B cell (primary cell): ENCODE data around the gene AGAP1. TPM values are rescaled to one million over a fixed set of nuclear protein-coding genes. Genes with fewer than 3 reads are reported as not detected.

ENCODE experiments used
- ATAC-seq: fragments of 200-7000 bp; cut with Tn5 transposase; one replicate; pipeline ENCODE4 v1.10.0; 2021; ENCODE audit warnings: low read depth, mild to moderate bottlenecking, moderate number of reproducible peaks, moderate library complexity
- CTCF ChIA-PET: fragments of 350-600 bp; sonication (Branson Sonifier 250); formaldehyde crosslinking; loops from one replicate; lab custom pipeline; 2021; ENCODE audit warnings: antibody characterized with exemption, inconsistent platforms; lab: Charles Lee
- POLR2A ChIA-PET: fragments of 350-600 bp; sonication (Branson Sonifier 250); formaldehyde crosslinking; loops from one replicate; lab custom pipeline; 2021; ENCODE audit warnings: antibody characterized with exemption; lab: Charles Lee
- DNase-seq: peaks from one replicate; pipeline ENCODE4 v3.0.0; 2013
- H2AFZ ChIP-seq: 2 replicates; pipeline ENCODE4 v1.6.1; 2012; ENCODE audit warnings: mild to moderate bottlenecking, low read depth, low read length; ENCODE audit not compliant: insufficient read depth, poor library complexity, severe bottlenecking
- H3K27ac ChIP-seq, 2 donors: 1 replicate in 1 of 2; 2 replicates in 1 of 2; pipeline ENCODE4 v1.5.1; 2012 to 2013; ENCODE audit warnings: low read length in 2 of 2, mild to moderate bottlenecking in 2 of 2, moderate library complexity in 1 of 2
- H3K27me3 ChIP-seq, 4 experiments: fragments of 200-600 bp in 1 of 4; sonication (generic) in 1 of 4; replicated peaks in 1 of 4; 1 replicate in 2 of 4; 2 replicates in 2 of 4; pipeline versions ENCODE4 v1.6.1 to v1.7.0; 2013 to 2016; ENCODE audit warnings: low read length in 3 of 4, mild to moderate bottlenecking in 2 of 4, mixed read lengths in 1 of 4, moderate library complexity in 1 of 4; ENCODE audit not compliant: insufficient read depth in 4 of 4, control insufficient read depth in 3 of 4; ENCODE audit errors: control extremely low read depth in 1 of 4
- H3K36me3 ChIP-seq, 2 experiments: replicated peaks in 1 of 2; 1 replicate in 1 of 2; 2 replicates in 1 of 2; pipeline versions ENCODE4 v1.6.1 to v1.7.1; 2013; ENCODE audit warnings: low read length in 1 of 2; ENCODE audit not compliant: insufficient read depth in 2 of 2, control insufficient read depth in 1 of 2; ENCODE audit errors: control extremely low read depth in 1 of 2, extremely low read depth in 1 of 2
- H3K4me1 ChIP-seq, 2 donors: fragments of 200-600 bp in 1 of 2; sonication (generic) in 1 of 2; 1 replicate in 1 of 2; 2 replicates in 1 of 2; pipeline versions ENCODE4 v1.5.1 to v1.6.1; 2013 to 2017; ENCODE audit warnings: low read length in 2 of 2; ENCODE audit not compliant: control insufficient read depth in 2 of 2, insufficient read depth in 2 of 2
- H3K4me2 ChIP-seq: replicated peaks from 2 replicates; pipeline ENCODE3; 2012; ENCODE audit warnings: mild to moderate bottlenecking, low read depth, low read length; ENCODE audit not compliant: poor library complexity, severe bottlenecking
- H3K4me3 ChIP-seq, 5 experiments: fragments of 200-600 bp in 1 of 5; sonication (generic) in 1 of 5; 1 replicate in 3 of 5; 2 replicates in 2 of 5; pipeline versions ENCODE4 v1.5.1 to v1.7.0; 2011 to 2016; ENCODE audit warnings: low read length in 4 of 5, mild to moderate bottlenecking in 4 of 5, low read depth in 2 of 5, control low read depth in 1 of 5, moderate library complexity in 1 of 5; ENCODE audit not compliant: insufficient read depth in 1 of 5; ENCODE audit errors: control extremely low read depth in 1 of 5, extremely low read depth in 1 of 5
- H3K79me2 ChIP-seq: fragments of 200-600 bp; sonication (generic); one replicate; pipeline ENCODE4 v1.6.0; 2016; ENCODE audit warnings: low read length; ENCODE audit not compliant: control insufficient read depth, insufficient read depth
- H3K9ac ChIP-seq: fragments of 200-600 bp; sonication (generic); 2 replicates; pipeline ENCODE4 v1.6.1; 2017; ENCODE audit warnings: mild to moderate bottlenecking, low read length, moderate library complexity
- H3K9me3 ChIP-seq, 3 donors: one replicate each; pipeline versions ENCODE4 v1.6.1 to v1.7.1; 2013; ENCODE audit warnings: low read length in 2 of 3; ENCODE audit not compliant: control insufficient read depth in 2 of 3, insufficient read depth in 1 of 3; ENCODE audit errors: control extremely low read depth in 1 of 3
- H4K20me1 ChIP-seq: 2 replicates; pipeline ENCODE4 v1.6.0; 2012; ENCODE audit warnings: mild to moderate bottlenecking, low read length; ENCODE audit not compliant: insufficient read depth, control insufficient read depth, poor library complexity, severe bottlenecking
- H3K27ac Mint-ChIP-seq: one replicate; pipeline ENCODE4 v1.8.0; 2021; ENCODE audit warnings: mixed read lengths
- H3K27me3 Mint-ChIP-seq: one replicate; pipeline ENCODE4 v1.8.0; 2021; ENCODE audit warnings: mixed read lengths
- H3K4me1 Mint-ChIP-seq: one replicate; pipeline ENCODE4 v1.8.0; 2021; ENCODE audit warnings: mixed read lengths
- H3K4me3 Mint-ChIP-seq: one replicate; pipeline ENCODE4 v1.8.0; 2021; ENCODE audit warnings: mixed read lengths
- H3K9me3 Mint-ChIP-seq: one replicate; pipeline ENCODE4 v1.8.0; 2022; ENCODE audit warnings: mixed read lengths; ENCODE audit not compliant: insufficient read depth
- EZH2 ChIP-seq: IDR thresholded peaks from 2 replicates; pipeline ENCODE4 v1.6.1; 2012; ENCODE audit warnings: borderline replicate concordance, low read depth, mild to moderate bottlenecking, moderate library complexity, low read length; ENCODE audit not compliant: insufficient read depth, poor library complexity, severe bottlenecking
- WGBS: methylation state at CpG from one replicate; pipeline ENCODE4 v1.1.5; 2013; ENCODE audit warnings: missing lambda C conversion rate; ENCODE audit not compliant: insufficient coverage; 5-methylcytosine and 5-hydroxymethylcytosine counted together
- intact Hi-C: fragments of 100-400 bp; cut with micrococcal nuclease; formaldehyde crosslinking; loops from one replicate; pipeline ENCODE4 v1.10.0; 2022
- polyA plus RNA-seq: library from polyadenylated mRNA; depleted of rRNA; stranded (reverse); fragments of >200 nt; gene quantifications from 2 replicates; pipeline ENCODE4 v1.2.3, GENCODE V29; 2012
- total RNA-seq, 2 donors: library from RNA; stranded (reverse); fragments of 120-200 nt in 1 of 2; gene quantifications; 1 replicate in 1 of 2; 2 replicates in 1 of 2; pipeline versions ENCODE4 v1.2.3 to v1.2.4, GENCODE V29; 2013 to 2022
- TF ChIP-seq, protein P1 (sequence below): fragments of 200-600 bp; IDR thresholded peaks from one replicate; pipeline ENCODE4 v1.8.0; 2022; ENCODE audit warnings: antibody characterized with exemption, mild to moderate bottlenecking

AGAP1 gene
- total and polyA plus RNA-seq, 2 donors (not counting 1 experiment from before 2014, with no cell fraction given) = 0.01 TPM; not detected in 1

DNA sequence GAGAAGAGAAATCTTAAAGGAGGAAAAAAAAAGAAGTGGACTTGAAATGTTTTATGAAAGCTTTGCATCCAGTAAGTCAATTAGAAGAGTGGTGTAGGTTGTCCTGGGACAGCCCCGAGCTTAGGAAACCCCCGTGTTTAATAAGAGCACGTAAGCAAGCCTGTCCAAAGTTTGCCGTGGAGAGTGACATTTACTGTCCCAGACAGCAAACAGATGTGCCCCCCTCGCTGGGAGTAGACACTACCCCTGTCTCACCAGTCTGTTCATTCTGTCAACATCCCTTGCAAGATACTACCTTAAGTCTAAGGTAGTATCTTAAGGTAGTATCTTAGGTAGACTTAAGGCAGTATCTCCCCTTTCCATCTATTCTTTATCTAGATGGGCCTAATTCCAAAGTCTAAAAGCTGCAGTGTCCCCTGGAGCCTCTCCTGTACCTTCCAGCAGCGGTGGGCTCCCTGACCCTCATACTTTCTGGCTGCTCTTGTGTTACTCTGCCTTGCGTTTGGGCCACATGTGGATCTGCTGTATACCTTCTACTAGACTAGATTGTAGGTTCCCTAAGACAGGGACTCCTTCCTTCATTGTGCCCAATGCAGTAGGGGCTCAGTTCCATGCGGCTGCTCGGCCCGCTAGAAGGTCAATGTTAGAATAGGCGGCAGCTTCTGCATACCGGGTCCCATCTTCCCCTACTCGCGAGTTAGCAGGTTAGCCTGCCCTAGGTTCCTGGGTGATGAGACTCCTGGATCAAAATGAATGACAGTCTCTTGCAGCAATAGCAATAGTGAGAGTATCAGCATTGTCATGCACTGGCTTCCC, 430.2 kb downstream of the AGAP1 start:
- Histone ChIP-seq H3K9ac (no peak overlapping the region), H3K27ac (no peak overlapping the region), H4K20me1 (no peaks in the 10 kb centered on the region), H2AFZ (no peak overlapping the region), H3K4me1 (no peaks in the 10 kb centered on the region), H3K9me3 (peaks cover 0 to 4% (median 0%) of the 10 kb centered on the region in 3 donors), H3K79me2 (no peaks in the 10 kb centered on the region), H3K36me3 (no peaks in the 10 kb centered on the region), H3K4me3 (no peak overlapping the region), H3K27me3 (no peaks in the 10 kb centered on the region), H3K4me2 (no peak overlapping the region)
- ChIA-PET CTCF (no interaction called here), POLR2A (no interaction called here)
- no peak for DNase-seq
- Mint-ChIP-seq H3K4me1 (no peaks in the 10 kb centered on the region), H3K27ac (no peak overlapping the region), H3K27me3 (no peaks in the 10 kb centered on the region), H3K4me3 (no peak overlapping the region), H3K9me3 (no peaks in the 10 kb centered on the region)
- intact Hi-C loops = no loop called here
- no peak for TF ChIP-seq EZH2
- TF ChIP-seq, protein P1, sequence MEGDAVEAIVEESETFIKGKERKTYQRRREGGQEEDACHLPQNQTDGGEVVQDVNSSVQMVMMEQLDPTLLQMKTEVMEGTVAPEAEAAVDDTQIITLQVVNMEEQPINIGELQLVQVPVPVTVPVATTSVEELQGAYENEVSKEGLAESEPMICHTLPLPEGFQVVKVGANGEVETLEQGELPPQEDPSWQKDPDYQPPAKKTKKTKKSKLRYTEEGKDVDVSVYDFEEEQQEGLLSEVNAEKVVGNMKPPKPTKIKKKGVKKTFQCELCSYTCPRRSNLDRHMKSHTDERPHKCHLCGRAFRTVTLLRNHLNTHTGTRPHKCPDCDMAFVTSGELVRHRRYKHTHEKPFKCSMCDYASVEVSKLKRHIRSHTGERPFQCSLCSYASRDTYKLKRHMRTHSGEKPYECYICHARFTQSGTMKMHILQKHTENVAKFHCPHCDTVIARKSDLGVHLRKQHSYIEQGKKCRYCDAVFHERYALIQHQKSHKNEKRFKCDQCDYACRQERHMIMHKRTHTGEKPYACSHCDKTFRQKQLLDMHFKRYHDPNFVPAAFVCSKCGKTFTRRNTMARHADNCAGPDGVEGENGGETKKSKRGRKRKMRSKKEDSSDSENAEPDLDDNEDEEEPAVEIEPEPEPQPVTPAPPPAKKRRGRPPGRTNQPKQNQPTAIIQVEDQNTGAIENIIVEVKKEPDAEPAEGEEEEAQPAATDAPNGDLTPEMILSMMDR = no peak
- ATAC-seq = no peak
- WGBS = 95% methylated on average over 13 of the region's 14 CpGs

DNA sequence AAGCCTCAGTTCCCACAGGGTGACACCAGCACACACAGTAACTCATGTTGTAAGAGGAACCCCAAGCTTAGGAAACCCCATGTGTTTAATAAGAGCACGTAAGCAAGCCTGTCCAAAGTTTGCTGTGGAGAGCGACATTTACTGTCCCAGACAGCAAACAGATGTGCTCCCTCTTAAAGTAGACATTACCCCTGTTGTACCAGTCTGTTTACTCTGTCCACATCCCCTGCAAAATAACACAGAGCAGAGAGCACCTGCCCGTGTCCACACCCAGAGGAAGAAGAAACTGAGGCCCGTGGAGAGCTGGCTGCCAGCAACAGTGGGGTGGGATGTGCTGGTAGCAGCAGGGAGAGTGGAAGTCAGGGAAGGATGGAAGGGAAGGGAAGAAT, 430.8 kb downstream of the AGAP1 start:
- H3K9me3 ChIP-seq = peaks cover 0 to 4% (median 0%) of the 10 kb centered on the region in 3 donors
- DNase-seq = no peak
- H4K20me1 ChIP-seq = no peaks in the 10 kb centered on the region
- no peak overlapping the region for H2AFZ ChIP-seq
- ATAC-seq = no peak
- Mint-ChIP-seq H3K27me3 (no peaks in the 10 kb centered on the region), H3K27ac (no peak overlapping the region), H3K4me1 (no peaks in the 10 kb centered on the region), H3K9me3 (no peaks in the 10 kb centered on the region), H3K4me3 (no peak overlapping the region)
- H3K4me2 ChIP-seq = no peak overlapping the region
- H3K9ac ChIP-seq = no peak overlapping the region
- TF ChIP-seq EZH2 = no peak
- TF ChIP-seq, protein P1 = no peak
- no peaks in the 10 kb centered on the region for H3K4me1 ChIP-seq
- no peak overlapping the region for H3K4me3 ChIP-seq
- 100% methylated on average over 1 of the region's 4 CpGs for WGBS
- no peak overlapping the region for H3K27ac ChIP-seq
- H3K27me3 ChIP-seq = no peaks in the 10 kb centered on the region
- ChIA-PET CTCF (no interaction called here), POLR2A (no interaction called here)
- intact Hi-C loops = no loop called here
- H3K79me2 ChIP-seq = no peaks in the 10 kb centered on the region
- H3K36me3 ChIP-seq = no peaks in the 10 kb centered on the region
